ENCODE data around the gene KIF26B.

KIF26B gene

GRCh38 chr1:245173446-245174211 lies 18.8 kb downstream of the KIF26B start:
- DNase-seq, result peak; percentile 52

DNA sequence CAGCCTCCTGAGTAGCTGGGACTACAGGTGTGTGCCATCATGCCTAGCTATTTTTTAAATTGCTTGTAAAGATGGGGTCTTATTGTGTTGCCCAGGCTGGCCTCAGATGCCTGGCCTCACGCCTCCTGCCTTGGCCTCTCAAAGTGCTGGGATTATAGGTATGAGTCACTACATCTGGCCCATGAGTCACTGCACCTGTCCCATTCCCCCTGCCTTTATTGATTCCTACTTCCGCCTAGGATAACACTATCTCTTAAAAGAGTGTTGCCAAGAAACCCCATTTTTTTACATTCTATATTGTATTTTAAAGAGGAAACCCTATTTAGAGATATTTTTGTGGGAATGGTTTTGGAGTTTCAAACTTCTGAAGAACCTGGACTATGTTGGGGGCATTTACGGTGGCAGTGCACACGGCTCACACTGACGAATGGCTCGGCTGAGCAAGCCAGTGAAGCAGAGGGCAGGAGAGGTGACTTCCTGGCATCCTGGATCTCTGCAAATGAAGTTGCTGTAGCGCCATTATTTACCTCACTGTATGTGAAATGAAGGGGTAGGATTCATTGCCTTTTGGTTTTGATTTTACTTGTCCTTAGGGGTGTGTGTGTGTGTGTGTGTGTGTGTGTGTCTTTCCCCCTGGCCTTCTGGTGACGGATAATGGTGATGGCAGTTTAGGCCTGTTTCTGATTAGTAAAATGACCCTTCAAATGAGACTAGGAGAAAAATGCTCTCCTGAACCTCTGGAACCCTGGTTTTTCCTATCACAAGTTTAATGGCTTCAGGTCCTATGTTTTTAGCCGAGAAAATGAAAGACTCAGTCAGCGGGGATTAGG lies 22.5 kb downstream of the KIF26B start:
- no peak for DNase-seq

DNA sequence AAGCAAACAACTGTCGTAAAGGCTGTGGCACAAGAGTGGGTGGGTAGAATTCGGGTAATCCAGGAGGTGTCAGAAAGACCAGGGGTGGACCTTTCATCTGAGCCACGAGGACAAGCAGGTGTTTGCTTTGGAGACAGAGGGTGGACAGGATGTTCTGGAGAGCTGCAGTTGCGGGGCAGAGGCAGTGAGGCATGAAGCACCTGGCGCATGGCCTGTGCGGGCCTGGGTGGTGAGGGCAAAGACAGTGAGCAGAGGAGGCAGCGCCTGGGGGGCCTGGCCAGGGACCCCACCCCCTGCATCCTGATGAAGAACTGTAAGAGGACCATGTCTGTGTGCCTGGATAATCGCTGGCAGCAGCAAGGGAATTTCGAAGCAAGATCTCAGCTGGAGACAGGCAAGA lies 24.9 kb downstream of the KIF26B start:
- DNase-seq, result no peak

- DNase-seq, result no peak
These were observed 25.8 kb downstream of the KIF26B start for GRCh38 chr1:245180496-245181157.

DNA sequence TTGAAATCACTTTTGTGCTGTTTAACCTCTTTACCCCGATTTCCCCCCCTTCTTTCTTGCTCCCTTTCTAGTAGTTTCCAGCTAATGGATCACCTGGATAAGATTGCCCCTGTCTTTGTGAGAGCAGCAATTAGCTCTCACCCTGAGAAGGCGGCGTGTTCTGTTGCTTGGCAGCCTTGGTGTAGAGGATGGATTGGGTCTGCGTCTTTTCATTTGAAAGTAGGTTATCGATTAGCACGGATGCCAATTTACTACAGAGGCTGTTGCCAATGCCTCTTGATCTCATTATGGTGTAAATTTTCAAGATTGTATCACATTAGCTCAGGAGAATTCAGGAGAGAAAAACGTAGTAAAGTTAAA lies 26.4 kb downstream of the KIF26B start:
- DNase-seq, result no peak

DNA sequence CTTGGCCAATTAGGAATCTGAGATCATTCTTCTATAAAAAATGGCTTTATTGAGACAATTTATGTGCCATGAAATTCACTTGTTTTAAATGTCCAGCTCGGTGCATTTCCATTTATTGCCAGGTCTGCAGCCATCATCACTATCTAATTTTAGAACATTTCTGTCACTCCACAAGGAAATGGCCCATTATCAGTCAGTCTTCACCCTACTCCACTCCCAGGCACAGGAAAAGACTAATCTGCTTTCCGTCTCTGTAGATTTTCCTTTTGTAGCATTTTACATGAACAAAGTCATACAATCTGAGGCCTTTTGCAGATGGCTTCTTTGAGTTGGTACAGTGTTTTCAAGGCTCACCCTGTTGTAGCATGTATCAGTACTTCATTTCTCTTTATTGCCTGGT lies 27.2 kb downstream of the KIF26B start:
- DNase-seq, result no peak

- DNase-seq, result no peak
These were observed 28.6 kb downstream of the KIF26B start for GRCh38 chr1:245183429-245183828.

DNA sequence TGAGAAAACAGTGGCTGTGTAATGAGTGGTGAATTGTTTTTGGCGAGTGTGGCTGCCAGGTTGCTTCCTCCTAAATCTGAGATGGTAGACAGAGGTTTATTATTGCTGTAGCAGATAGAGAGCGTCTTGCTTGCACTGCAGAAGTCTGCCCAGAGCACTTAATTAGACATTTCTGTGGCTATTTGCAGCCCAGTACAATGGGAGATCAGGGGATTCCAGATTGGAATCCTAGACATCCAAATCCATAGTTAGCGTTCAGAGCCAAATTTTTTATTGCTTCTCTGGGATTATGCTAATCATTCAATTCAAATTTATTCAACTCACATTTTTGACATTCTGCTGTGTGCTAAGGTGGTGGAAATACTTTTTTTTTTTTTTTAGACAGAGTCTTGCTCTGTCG lies 30.0 kb downstream of the KIF26B start:
- no peak for DNase-seq

DNA sequence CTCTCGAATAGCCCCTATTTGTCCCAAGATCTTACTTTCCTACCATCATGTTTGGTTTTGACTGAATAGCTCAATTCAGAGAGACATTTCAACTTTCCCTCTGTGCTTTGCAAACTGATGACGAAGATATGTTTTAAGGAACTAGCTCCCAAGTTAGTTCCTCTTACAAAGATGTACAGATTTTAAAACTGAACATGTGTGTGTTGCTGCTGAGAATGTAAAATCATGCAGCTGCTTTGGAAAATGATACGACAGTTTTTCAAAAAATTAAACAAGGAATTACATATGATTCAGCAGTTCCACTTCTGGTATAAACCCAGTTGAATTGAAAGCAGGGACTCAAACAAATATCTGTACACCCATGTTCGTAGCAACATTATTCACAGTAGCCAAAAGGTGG lies 33.6 kb downstream of the KIF26B start:
- DNase-seq, result no peak

DNA sequence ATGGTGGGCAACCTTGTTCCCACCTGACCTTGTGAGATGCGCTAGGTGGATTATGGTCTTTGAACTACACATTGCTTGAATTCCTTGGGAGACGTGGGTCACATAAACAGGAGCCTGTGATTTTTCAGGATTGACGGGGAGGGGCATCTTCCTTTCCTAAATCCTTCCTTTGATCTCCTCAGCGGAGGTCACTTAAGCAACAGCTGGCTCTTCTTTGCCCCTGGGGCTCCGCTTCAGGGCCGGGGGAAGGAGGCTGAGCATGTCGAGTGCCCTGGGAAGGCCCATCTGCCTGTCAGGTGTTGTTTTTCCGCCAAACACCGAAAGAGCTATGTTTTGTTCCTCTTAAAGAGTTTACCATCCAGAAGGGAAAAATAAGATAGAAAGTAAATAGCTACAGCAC lies 40.6 kb downstream of the KIF26B start:
- no peak for DNase-seq

- DNase-seq, result no peak
These were observed 42.3 kb downstream of the KIF26B start for GRCh38 chr1:245197121-245197520.

DNA sequence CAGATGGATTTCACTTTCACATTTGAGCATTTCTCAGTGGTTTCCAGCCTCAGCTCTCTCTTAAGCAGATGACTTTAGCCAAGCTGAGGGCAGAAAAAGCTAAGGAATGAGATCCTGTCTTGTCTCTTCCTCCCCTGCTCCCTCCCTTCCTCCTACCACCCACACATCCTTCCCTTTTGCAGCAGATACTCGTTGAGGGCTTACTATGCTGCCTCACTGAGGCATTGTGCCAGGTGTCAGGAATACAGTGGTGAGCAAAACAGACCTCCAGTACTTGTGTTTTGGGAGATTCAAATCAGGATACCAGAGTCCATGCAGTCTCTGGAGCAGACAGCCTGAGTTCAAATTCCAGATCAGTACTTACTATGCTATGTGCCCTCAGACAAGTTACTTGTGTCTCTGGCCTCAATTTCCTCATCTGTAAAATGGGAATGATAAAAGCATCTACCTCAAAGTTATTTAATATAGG lies 43.2 kb downstream of the KIF26B start:
- DNase-seq, result peak; percentile 77

GRCh38 chr1:245198748-245199516 lies 44.1 kb downstream of the KIF26B start:
- no peak for DNase-seq

- DNase-seq, result no peak
These were observed 45.4 kb downstream of the KIF26B start for GRCh38 chr1:245200146-245200545.

- no peak for DNase-seq
These were observed 46.4 kb downstream of the KIF26B start for GRCh38 chr1:245201201-245201600.

DNA sequence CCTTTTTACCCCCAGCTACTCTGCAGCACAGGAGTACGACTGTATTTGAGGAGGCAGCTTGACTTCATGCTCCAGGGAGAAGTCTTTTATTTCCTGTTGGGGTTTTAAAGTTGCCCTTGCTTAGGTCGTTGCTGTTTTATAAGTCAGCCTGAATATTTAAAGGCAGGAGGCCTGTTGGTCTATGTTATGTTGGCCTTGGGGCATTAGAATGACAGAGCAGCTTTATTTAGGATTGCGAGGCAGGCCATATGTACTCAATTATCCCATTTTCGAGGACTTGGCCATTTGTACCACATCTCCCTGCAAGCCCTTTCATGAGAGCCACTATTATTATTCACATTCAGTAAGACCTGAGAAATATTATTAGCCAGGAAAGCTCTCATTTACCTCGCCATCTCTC lies 47.0 kb downstream of the KIF26B start:
- DNase-seq, result no peak

- peak; percentile 45 for DNase-seq
These were observed 50.6 kb downstream of the KIF26B start for GRCh38 chr1:245205396-245205795.

GRCh38 chr1:245205864-245206263 lies 51.1 kb downstream of the KIF26B start:
- no peak for DNase-seq

GRCh38 chr1:245207056-245207638 lies 52.4 kb downstream of the KIF26B start:
- DNase-seq, result no peak

- no peak for DNase-seq
These were observed 53.0 kb downstream of the KIF26B start for GRCh38 chr1:245207801-245208200.

DNA sequence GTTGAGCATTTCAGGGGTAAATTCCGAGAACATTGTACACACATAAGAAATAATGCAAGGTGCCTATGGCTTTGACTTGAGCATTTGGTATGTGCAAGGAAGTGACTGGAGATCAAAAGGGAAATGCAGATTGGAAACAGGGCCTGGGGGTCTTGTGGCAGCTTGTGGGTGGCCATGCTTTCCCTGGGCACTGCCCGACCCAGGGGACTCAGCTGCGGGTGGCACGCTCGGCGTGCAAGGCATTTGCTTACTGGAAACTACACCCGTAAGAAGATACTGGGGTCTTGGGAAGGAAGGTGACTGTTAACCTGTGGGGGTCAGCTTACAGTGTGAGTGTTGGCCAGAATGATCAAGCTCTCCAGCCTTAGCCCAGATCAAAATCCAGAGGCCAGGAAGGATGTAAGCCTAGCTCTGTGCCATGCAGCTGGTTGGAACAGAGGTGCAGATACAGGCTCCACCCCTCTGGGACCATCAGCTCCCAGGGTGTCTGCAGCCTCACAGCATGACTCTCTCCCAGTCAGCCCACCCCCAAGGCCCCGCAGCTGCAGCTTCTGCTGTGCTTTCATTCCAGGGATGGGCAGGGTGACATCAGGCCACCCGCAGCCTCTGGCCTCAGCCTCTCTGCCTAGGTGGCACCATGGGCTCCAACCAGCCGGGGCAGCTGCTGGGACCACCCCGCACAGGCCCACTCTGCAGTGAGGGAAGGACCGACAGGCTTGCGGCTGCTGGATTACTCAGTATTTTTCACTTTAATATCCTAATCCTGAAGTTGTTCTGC lies 55.1 kb downstream of the KIF26B start:
- DNase-seq, result peak; percentile 18
